ENCODE data around the gene PPIF.
A peak's percentile ranks its signal among the peaks of the same experiment; 100 is the strongest.

Gene PPIF

DNA sequence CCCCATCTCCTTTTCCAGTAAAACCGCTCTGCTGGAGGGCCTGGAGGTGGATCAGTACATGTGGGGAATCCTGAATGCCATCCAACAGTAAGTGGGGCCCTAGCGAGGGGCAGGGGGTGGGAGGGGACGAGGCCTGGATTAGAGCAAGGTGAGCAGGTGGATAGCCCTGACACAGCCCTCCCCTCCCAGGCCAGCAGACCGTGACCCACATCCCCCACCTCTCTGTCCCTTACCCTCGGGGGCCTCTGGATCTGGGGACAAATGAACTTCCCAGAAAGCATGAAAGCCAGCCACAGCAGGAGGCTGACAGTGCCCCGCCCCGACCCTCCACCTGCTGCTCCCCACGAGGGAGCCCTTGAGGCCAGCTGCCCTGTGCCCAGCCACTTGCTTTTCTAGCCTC is 41.8 kb upstream of the PPIF start:
- Histone ChIP-seq H3K4me3 (replicated peaks; ENCODE audit: insufficient read depth, low read length) (no peak overlapping the region), H3K27me3 (ENCODE audit: insufficient read depth, poor library complexity, severe bottlenecking) (no peaks in the 10 kb centered on the region), H3K27ac (replicated peaks) (no peak overlapping the region)
- no peak for DNase-seq (ENCODE audit: low read depth in 1 of 2, low spot score in 1 of 2)
- TF ChIP-seq SPI1 (IDR thresholded peaks at IDR 0.05; ENCODE audit: borderline replicate concordance, low read depth) = no peak
- no peak for TF ChIP-seq REST (IDR thresholded peaks at IDR 0.05; ENCODE audit: insufficient replicate concordance, low read depth)
- TF ChIP-seq GABPA (IDR thresholded peaks at IDR 0.05; ENCODE audit: low read depth) = no peak
- TF ChIP-seq CTCF (IDR thresholded peaks at IDR 0.05; ENCODE audit: insufficient read depth, low read length) = no peak
- TF ChIP-seq POLR2AphosphoS5 (IDR thresholded peaks at IDR 0.05; ENCODE audit: low read depth) = no peak

DNA sequence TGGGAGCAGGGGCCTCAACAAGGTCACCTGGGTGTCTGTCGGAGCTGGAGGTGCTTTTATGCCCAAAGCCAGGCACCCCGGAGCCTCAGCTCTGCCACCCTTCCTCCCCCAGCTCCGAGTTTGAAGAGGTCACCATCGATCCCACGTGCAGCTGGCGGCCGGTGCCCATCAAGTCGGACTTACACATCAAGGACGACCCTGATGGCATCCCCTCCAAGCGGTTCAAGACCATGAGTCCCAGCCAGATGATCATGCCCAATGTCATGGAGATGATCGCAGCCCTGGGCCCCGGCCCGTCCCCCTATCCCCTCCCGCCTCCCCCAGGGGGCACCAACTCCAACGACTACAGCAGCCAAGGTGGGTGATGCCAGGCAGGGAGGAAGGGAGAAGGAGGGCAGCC is 41.3 kb upstream of the PPIF start:
- Histone ChIP-seq H3K4me3 (replicated peaks; ENCODE audit: insufficient read depth, low read length) (no peak overlapping the region), H3K27me3 (ENCODE audit: insufficient read depth, poor library complexity, severe bottlenecking) (no peaks in the 10 kb centered on the region), H3K27ac (replicated peaks) (no peak overlapping the region)
- TF ChIP-seq SPI1 (IDR thresholded peaks at IDR 0.05; ENCODE audit: borderline replicate concordance, low read depth) (no peak), CTCF (IDR thresholded peaks at IDR 0.05; ENCODE audit: insufficient read depth, low read length) (no peak), GABPA (IDR thresholded peaks at IDR 0.05; ENCODE audit: low read depth) (no peak), REST (IDR thresholded peaks at IDR 0.05; ENCODE audit: insufficient replicate concordance, low read depth) (no peak), POLR2AphosphoS5 (IDR thresholded peaks at IDR 0.05; ENCODE audit: low read depth) (no peak)
- no peak for DNase-seq (ENCODE audit: low read depth in 1 of 2, low spot score in 1 of 2)

DNA sequence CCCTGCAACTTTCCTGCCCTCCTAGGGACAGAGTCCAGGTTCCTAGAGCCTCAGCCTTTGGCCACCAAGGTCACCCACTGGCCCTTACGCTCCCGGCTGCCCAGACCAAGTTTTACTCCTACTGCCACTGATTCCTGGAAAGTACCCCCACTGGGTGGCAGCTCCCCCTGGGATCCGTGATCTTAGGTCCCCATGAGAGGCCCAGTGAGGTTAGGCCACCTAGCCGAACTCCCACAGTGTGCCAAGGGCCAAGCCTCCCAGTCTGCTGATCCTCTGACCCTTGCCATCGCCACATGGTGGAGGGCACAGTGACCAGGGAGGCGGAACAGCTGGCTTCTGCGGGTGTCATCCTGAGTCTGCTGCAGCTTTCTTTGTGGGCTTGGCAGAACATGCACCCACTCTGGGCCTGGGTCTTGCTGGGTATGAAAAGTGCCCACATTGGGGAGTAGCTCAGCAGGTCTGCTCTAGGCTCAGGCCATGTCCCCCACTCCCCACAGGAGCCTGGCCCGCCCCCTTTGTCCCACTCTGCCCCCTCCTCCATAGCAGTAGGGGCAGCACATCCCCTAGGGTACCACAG is 40.5 kb upstream of the PPIF start:
- TF ChIP-seq CTCF (IDR thresholded peaks at IDR 0.05; ENCODE audit: insufficient read depth, low read length) (no peak), POLR2AphosphoS5 (IDR thresholded peaks at IDR 0.05; ENCODE audit: low read depth) (0 out of 2 replicates have a peak, but pooled peaks have one; percentile 26), SPI1 (IDR thresholded peaks at IDR 0.05; ENCODE audit: borderline replicate concordance, low read depth) (no peak), REST (IDR thresholded peaks at IDR 0.05; ENCODE audit: insufficient replicate concordance, low read depth) (no peak), GABPA (IDR thresholded peaks at IDR 0.05; ENCODE audit: low read depth) (no peak)
- DNase-seq (ENCODE audit: low read depth in 1 of 2, low spot score in 1 of 2) = no peak
- H3K27me3 ChIP-seq (ENCODE audit: insufficient read depth, poor library complexity, severe bottlenecking) = no peaks in the 10 kb centered on the region
- H3K4me3 ChIP-seq (replicated peaks; ENCODE audit: insufficient read depth, low read length) = no peak overlapping the region
- no peak overlapping the region for H3K27ac ChIP-seq (replicated peaks)

Data from HL-60 (cell line).